Esophagus muscularis mucosa (tissue), 4 donors: ENCODE measurements around the gene TRPM3.

Experiments
- CTCF ChIP-seq, 3 experiments: fragments of 200-600 bp in 2 of 3; fragments of 450-650 bp in 1 of 3; sonication (generic) in 2 of 3; IDR thresholded peaks; one replicate each; pipeline ENCODE4 v1.5.1; 2017 to 2019; ENCODE audit warnings: antibody characterized with exemption in 3 of 3, mild to moderate bottlenecking in 2 of 3, moderate library complexity in 1 of 3
- EP300 ChIP-seq: sonication (generic); formaldehyde crosslinking; IDR thresholded peaks from one replicate; pipeline ENCODE4 v1.6.1; 2017; ENCODE audit warnings: antibody characterized with exemption
- POLR2A ChIP-seq: fragments of 450-650 bp; IDR thresholded peaks from one replicate; pipeline ENCODE4 v1.6.1; 2017; ENCODE audit warnings: antibody characterized with exemption, moderate library complexity, mild to moderate bottlenecking, low read depth
- POLR2AphosphoS5 ChIP-seq, 2 donors: sonication (generic); formaldehyde crosslinking; IDR thresholded peaks; one replicate each; pipeline ENCODE4 v1.6.1; 2017; ENCODE audit warnings: antibody characterized with exemption in 2 of 2

GRCh38 chr9:70917277-70917676, 204.1 kb downstream of the TRPM3 start:
- TF ChIP-seq CTCF (IDR thresholded peaks at IDR 0.05) (no peak), POLR2AphosphoS5 (IDR thresholded peaks at IDR 0.05) (no peak), EP300 (no peak), POLR2A (no peak)
